HEK293 (cell line): ENCODE data around the gene NOVA2.

Source experiments
- ATF2 ChIP-seq: fragments of 450-650 bp; formaldehyde crosslinking; IDR thresholded peaks from 2 replicates; pipeline ENCODE4 v1.5.1; 2016; ENCODE audit warnings: missing biosample characterization, missing genetic modification characterization, low read depth
- CTCF ChIP-seq: fragments of 450-650 bp; formaldehyde crosslinking; IDR thresholded peaks from 2 replicates; pipeline ENCODE4 v1.5.1; 2016; ENCODE audit warnings: missing biosample characterization, missing genetic modification characterization
- ELK4 ChIP-seq: IDR thresholded peaks from 2 replicates; pipeline ENCODE4 v1.6.1; 2011; ENCODE audit warnings: mild to moderate bottlenecking, low read depth, low read length, borderline replicate concordance
- TRIM28 ChIP-seq: IDR thresholded peaks from 2 replicates; pipeline ENCODE4 v1.6.1; 2011; ENCODE audit warnings: low read length, control low read depth, borderline replicate concordance
- ZBTB21 ChIP-seq: fragments of 450-650 bp; formaldehyde crosslinking; IDR thresholded peaks from 2 replicates; pipeline ENCODE4 v1.5.1; 2017; ENCODE audit warnings: missing biosample characterization, missing genetic modification characterization
- ZNF274 ChIP-seq, 2 experiments: fragments of 200-500 bp in 1 of 2; fragments of 450-650 bp in 1 of 2; sonication (Bioruptor generic) in 1 of 2; formaldehyde crosslinking in 1 of 2; IDR thresholded peaks; 2 replicates each; pipeline versions ENCODE4 v1.5.1 to v1.6.1; 2014 to 2016; ENCODE audit warnings: borderline replicate concordance in 1 of 2, inconsistent platforms in 1 of 2, low read length in 1 of 2, missing biosample characterization in 1 of 2, missing genetic modification characterization in 1 of 2
- ZNF416 ChIP-seq: fragments of 450-650 bp; formaldehyde crosslinking; IDR thresholded peaks from 2 replicates; pipeline ENCODE4 v1.5.1; 2016; ENCODE audit warnings: missing biosample characterization, missing genetic modification characterization
- ZNF529 ChIP-seq: fragments of 450-650 bp; formaldehyde crosslinking; IDR thresholded peaks from 2 replicates; pipeline ENCODE4 v1.5.1; 2017; ENCODE audit warnings: missing genetic modification characterization, missing biosample characterization; ENCODE audit not compliant: insufficient replicate concordance
- ZNF548 ChIP-seq: fragments of 450-650 bp; formaldehyde crosslinking; IDR thresholded peaks from 2 replicates; pipeline ENCODE4 v1.5.1; 2016; ENCODE audit warnings: missing biosample characterization, missing genetic modification characterization
- ZNF560 ChIP-seq: fragments of 450-650 bp; formaldehyde crosslinking; IDR thresholded peaks from 2 replicates; pipeline ENCODE4 v1.5.1; 2017; ENCODE audit warnings: missing biosample characterization, missing genetic modification characterization, borderline replicate concordance
- ZXDB ChIP-seq: fragments of 450-650 bp; formaldehyde crosslinking; IDR thresholded peaks from 2 replicates; pipeline ENCODE4 v1.5.1; 2016; ENCODE audit warnings: missing biosample characterization, missing genetic modification characterization

GRCh38 chr19:45962021-45962420, 11.6 kb downstream of the NOVA2 start:
- no peak for TF ChIP-seq CTCF (tag by site-specific recombination)
- TF ChIP-seq ZNF274 (IDR thresholded peaks at IDR 0.05; ENCODE audit: low read length): no peak
- TF ChIP-seq ZNF274 (tag by site-specific recombination; IDR thresholded peaks at IDR 0.05; ENCODE audit: borderline replicate concordance): no peak
- no peak for TF ChIP-seq ATF2 (tag by site-specific recombination)
- no peak for TF ChIP-seq ZNF548
- no peak for TF ChIP-seq ELK4
- TF ChIP-seq ZNF560 (tag by site-specific recombination): no peak
- TF ChIP-seq ZNF416: no peak
- TF ChIP-seq ZNF529 (tag by site-specific recombination): no peak
- TF ChIP-seq ZXDB (tag by site-specific recombination): no peak
- no peak for TF ChIP-seq TRIM28
- no peak for TF ChIP-seq ZBTB21 (tag by site-specific recombination)
